HuH-7 (cell line): ENCODE results near the gene ATE1.
A peak's percentile ranks its signal among the peaks of the same experiment; 100 is the strongest.
"Not testable (repeated sequence)": the region's sequence is repeated elsewhere in the genome, so short reads cannot be mapped to it uniquely, and the experiment has no call there.

ENCODE experiments used
- DNase-seq: peaks from one replicate; pipeline ENCODE4 v3.0.0; 2011; ENCODE audit warnings: low spot score

ATE1 gene

GRCh38 chr10:121930268-121931085 lies 2.6 kb upstream of the ATE1 start:
- DNase-seq: not testable (repeated sequence)

DNA sequence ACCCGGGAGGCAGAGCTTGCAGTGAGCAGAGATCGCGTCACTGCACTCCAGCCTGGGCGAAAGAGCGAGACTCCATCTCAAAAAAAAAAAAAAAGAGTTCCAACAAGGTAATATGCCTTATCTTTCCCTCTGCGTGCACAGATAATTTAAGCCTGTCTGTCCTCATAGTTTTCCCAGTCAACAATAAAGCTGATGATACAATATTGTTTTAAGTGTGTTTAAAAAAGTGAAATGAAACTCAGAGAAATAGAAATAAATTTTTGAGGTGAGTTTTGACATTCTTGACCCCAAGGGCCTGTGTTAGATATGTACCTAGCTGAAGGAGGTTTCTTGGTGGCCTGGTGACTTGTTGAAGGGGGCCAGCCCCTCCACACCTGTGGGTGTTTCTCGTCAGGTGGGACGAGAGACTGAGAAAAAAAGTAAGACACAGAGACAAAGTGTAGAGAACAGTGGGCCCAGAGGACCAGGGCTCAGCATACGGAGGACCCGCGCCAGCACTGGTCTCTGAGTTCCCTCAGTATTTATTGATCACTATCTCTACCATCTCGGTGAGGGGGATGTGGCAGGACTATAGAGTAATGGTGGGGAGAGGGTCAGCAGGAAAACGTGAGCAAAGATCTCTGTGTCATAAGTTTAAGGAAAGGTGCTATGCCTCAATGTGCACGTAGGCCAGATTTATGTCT lies 1.9 kb upstream of the ATE1 start:
- not testable (repeated sequence) for DNase-seq

- DNase-seq: no peak
These were observed 675 bp upstream of the ATE1 start for GRCh38 chr10:121928528-121928884.

GRCh38 chr10:121927318-121927840 lies 452 bp downstream of the ATE1 start:
- peak; percentile 50 for DNase-seq

- no peak for DNase-seq
These were observed 1.0 kb downstream of the ATE1 start for GRCh38 chr10:121926671-121927317.

GRCh38 chr10:121926157-121926556 lies 1.7 kb downstream of the ATE1 start:
- no peak for DNase-seq

DNA sequence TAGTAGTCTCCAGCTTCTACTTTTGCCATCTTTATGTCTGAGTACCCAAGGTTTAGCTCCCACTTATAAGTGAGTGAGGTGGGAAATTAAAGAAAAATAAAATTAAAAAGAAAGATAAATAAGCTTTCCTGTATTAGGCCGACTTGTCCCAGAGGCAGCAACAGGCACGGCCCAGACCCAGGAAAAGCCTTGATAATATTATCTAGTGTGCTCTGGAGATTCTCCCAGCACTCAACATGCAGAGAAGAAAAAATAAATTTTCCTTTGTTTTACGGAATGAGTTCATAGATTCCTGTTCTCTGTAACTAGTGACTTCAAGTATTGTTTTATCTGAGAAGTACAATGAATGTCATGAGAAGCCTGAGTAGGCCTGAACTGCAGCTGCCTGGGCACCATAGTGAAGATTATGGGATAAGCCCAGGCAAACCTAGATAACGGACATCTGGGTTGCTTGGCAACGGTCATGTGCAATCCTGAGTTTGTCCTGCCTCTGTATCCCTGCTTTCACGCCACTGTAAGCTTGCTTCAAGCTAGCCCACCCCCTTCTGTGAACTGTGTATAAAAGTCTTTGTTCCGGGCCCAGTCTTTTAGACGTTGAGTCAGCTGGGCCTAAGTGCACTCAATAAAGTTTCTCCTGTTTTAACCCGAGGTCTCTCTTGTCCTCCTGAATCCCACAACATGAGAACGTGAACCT lies 6.4 kb downstream of the ATE1 start:
- DNase-seq: no peak

- no peak for DNase-seq
These were observed 8.2 kb downstream of the ATE1 start for GRCh38 chr10:121919666-121920065.

- not testable (repeated sequence) for DNase-seq
These were observed 9.0 kb downstream of the ATE1 start for GRCh38 chr10:121918800-121919199.

- no peak for DNase-seq
These were observed 13.2 kb downstream of the ATE1 start for GRCh38 chr10:121914661-121915060.

DNA sequence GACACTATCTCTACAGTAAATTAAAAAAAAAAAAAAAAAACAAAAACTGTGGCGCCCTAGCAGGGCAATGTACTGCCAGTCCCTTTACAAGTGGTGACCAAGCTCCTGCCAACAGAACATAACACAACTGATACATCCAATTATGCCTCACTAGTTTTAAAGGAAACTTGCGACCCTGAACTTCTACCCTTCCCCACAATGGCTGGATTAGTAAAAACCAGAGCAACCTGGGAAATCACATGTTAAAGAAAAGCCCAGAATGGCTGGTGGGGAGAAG lies 16.5 kb downstream of the ATE1 start:
- no peak for DNase-seq

DNA sequence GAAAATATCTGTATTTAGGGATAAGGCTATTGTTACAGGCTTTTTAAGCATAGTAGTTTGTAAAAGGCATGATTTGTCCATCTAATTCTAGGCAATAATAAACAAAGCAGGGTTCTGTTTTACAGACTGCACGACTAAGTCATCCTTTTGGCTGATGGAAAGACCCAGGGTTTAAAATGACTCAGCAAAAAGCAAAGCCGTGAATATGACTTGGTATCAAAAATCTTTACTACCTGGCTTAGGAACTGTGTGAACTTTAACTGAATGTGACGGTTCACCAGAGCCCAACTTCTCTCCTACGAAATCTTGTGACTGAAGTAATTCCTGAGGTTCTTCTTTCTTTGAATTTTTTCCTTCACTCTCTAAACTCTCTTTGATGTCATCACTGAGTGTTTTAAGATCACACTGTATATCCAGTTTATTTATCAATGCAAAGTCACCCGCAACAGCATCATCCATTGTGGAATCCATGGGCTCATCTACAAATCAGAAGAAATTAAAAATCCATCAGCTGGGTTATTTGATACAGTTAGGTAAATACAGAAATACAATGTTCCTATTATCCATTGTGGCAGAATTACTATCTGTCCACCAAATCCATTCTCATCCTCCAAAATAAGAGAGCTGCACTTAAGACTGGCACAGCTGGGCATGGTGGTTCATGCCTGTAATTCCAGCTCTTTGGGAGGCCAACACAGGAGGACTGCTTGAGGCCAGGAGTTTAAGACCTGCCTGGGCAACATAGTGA lies 17.0 kb downstream of the ATE1 start:
- no peak for DNase-seq

DNA sequence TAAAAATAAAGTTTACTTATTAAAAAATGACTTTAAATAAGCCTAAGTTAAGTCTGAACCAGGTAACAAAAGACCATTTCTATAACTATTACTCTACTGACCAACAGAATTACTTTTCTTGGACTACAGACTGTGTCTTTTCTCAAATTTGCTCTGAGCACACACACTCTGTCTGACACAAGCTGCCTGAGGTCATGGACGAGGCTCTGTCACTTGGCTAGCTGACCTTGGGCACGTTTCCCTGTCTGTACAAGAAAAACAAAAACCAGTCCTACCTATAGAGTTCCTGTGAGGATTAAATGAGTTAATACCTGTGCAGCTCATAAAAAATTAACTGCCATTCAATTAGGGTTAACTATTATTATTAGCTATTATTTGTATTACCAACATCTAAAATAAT lies 22.9 kb downstream of the ATE1 start:
- no peak for DNase-seq

DNA sequence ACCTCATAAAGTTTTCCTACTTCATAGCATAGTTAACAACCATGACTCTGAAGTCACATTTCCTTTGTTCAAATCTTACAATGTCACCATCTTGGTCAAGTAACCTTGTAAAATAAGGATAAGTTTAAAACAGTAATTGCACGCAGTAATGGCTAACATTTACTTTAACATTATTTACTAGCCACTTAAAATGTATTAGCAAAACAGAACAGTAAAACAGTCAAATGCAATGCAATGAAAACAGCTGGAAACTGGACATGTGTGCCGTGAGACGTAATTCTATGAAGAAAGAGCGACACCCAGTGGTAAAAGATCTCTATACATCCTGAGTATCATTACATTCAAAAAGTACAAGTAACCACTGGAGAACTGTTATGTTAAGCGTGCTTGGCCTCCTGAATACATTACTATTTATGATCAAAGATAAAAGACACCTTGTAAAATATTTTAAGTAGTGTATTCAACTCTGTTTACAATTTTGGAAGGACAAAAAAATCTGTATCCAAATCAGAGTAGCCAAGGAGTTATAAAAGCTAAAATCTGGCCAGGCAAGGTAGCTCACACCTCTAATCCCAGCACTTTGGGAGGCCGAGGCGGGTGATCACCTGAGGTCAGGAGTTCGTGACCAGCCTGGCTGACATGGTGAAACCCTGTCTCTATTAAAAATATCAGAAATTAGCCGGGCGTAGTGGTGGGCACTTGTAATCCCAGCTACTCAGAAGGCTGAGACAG lies 27.2 kb downstream of the ATE1 start:
- DNase-seq: peak; percentile 59

DNA sequence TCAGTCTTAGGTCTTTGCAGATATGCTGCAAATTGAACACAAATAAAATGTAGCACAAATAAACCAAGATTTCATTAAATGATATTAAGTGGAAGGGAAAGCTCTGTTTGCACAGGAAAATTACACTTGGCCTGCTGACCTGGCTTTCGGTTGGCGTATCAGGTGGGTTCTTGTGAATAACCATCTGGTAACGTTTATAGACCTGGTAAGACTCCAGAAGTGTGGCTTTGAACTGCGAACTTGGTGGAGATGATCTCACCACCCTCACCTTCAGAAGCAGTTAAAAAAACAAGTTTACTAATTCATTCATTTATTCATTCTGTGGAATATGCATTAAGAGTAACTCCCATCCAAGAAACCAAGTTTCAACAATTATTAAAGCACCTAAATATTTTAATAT lies 28.1 kb downstream of the ATE1 start:
- no peak for DNase-seq

- DNase-seq: no peak
These were observed 36.7 kb downstream of the ATE1 start for GRCh38 chr10:121891103-121891502.

DNA sequence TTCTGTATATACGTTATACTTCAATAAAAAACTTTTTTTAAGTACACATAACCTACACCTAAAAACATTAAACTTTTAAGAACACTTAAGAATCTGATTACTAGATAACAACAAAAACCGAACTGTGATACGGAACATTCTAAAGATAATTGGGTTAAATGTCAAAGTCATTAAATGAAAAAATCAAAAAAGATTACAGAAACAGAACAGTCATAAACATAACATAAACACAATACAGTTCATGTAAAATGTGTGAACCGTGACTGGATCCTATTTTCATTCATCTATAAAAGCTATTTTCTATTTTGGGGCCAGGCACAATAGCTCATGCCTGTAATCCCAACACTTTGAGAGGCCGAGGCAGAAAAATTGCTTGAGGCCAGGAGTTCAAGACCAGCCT lies 38.6 kb downstream of the ATE1 start:
- no peak for DNase-seq

GRCh38 chr10:121886997-121887622 lies 40.7 kb downstream of the ATE1 start:
- DNase-seq: peak; percentile 61

DNA sequence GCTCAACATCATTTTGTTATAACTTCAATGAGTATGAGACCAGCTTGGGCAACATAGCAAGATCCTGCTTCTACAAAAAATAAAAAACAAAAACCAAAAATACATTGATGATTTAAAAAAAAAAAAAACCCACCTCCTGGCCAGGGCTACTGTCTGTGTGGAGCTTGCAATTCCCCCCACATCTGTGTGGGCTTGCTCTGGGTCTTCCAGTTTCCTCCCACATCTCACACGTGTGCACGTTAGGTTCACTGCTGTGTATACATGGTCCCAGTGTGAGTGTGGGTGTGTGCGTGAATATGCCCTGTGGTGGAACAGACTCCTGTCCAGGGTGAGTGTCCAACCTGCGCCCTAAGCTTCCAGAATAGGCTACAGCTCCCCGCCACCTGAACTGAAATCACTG lies 41.6 kb downstream of the ATE1 start:
- no peak for DNase-seq

DNA sequence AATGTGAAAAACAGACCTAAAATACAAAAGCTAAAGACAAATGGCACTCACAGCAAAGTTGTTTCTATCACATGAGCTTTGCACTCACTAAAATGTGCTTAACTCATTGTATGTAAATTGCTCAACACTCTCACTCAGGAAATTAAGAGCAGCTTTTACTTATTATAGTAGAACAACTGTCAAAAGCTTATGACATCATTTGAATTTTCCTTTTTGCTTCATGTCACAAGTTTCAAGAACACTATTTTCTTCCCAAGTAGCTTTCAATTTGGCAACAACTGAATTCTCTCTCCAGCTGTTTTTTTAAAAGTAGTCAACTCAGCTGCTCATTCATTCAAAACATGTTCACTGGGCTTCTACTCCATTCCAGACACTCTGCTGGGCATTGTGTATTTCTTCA lies 46.9 kb downstream of the ATE1 start:
- DNase-seq: no peak

- DNase-seq: no peak
These were observed 48.4 kb downstream of the ATE1 start for GRCh38 chr10:121879476-121879875.
